HepG2 (cell line): ENCODE results near the gene FAM83D. TPM values are rescaled to one million over a fixed set of nuclear protein-coding genes. Genes with fewer than 3 reads are reported as not detected.

Experiments used
- ELF3 ChIP-seq: IDR thresholded peaks from 2 replicates; pipeline ENCODE4 v1.6.1; 2016; ENCODE audit warnings: missing genetic modification reagents, missing compliant biosample characterization
- ETV6 ChIP-seq: sonication (generic); formaldehyde crosslinking; conservative IDR thresholded peaks from 2 replicates; pipeline ENCODE4 v1.4.0; 2020; ENCODE audit warnings: missing genetic modification reagents
- MTF1 ChIP-seq: sonication (generic); formaldehyde crosslinking; IDR thresholded peaks from 2 replicates; pipeline ENCODE4 v1.5.0; 2020; ENCODE audit warnings: missing genetic modification reagents
- NCOA2 ChIP-seq: sonication (generic); formaldehyde crosslinking; IDR thresholded peaks from 2 replicates; pipeline ENCODE4 v1.8.0; 2022; ENCODE audit warnings: inconsistent platforms
- NR2F6 ChIP-seq, 2 experiments: IDR thresholded peaks; 2 replicates each; pipeline ENCODE4 v1.6.1; 2016; ENCODE audit warnings: antibody characterized with exemption in 1 of 2, mild to moderate bottlenecking in 1 of 2
- SAP130 ChIP-seq: IDR thresholded peaks from 2 replicates; pipeline ENCODE4 v1.6.1; 2016; ENCODE audit warnings: low read depth
- ZNF121 ChIP-seq: sonication (generic); formaldehyde crosslinking; IDR thresholded peaks from 2 replicates; pipeline ENCODE4 v1.5.0; 2020; ENCODE audit warnings: mild to moderate bottlenecking, missing genetic modification reagents
- ZNF264 ChIP-seq: sonication (generic); formaldehyde crosslinking; IDR thresholded peaks from 2 replicates; pipeline ENCODE4 v1.4.0; 2020; ENCODE audit warnings: missing genetic modification reagents
- ZNF282 ChIP-seq: fragments of 450-650 bp; IDR thresholded peaks from 2 replicates; pipeline ENCODE4 v1.6.1; 2018; ENCODE audit not compliant: partially characterized antibody
- ZNF839 ChIP-seq: sonication (generic); formaldehyde crosslinking; IDR thresholded peaks from 2 replicates; pipeline ENCODE4 v1.4.0; 2020; ENCODE audit warnings: missing genetic modification reagents, mild to moderate bottlenecking, borderline replicate concordance
- polyA plus RNA-seq, 8 experiments: library from polyadenylated mRNA; depleted of rRNA in 3 of 8; stranded (reverse) in 7 of 8; unstranded in 1 of 8; fragments of >200 nt; fragmentation: Illumina TruSeq in 4 of 8; extraction: Trizol in 4 of 8; gene quantifications; 2 replicates each; pipeline versions ENCODE4 v1.2.1 to v1.2.3, GENCODE V29; 2011 to 2016; ENCODE audit warnings: low read depth in 4 of 8, missing spikeins in 1 of 8, mixed read lengths in 1 of 8; ENCODE audit not compliant: insufficient read depth in 1 of 8
- total RNA-seq, 5 experiments: library from RNA; depleted of rRNA; stranded (reverse); fragments of >200 nt; fragmentation: Illumina TruSeq; extraction: Trizol; gene quantifications; 2 replicates each; pipeline ENCODE4 v1.2.3, GENCODE V29; 2016; ENCODE audit warnings: low read depth in 1 of 5
- TF ChIP-seq, protein P1 (sequence below): sonication (generic); formaldehyde crosslinking; IDR thresholded peaks from 2 replicates; pipeline ENCODE4 v1.5.1; 2020; ENCODE audit warnings: mild to moderate bottlenecking, moderate library complexity, missing genetic modification reagents
- TF ChIP-seq, protein P2 (sequence below): sonication (generic); formaldehyde crosslinking; IDR thresholded peaks from 2 replicates; pipeline ENCODE4 v1.8.1; 2023; ENCODE audit warnings: mild to moderate bottlenecking, missing genetic modification reagents, borderline replicate concordance
- TF ChIP-seq, protein P3 (sequence below): sonication (generic); formaldehyde crosslinking; IDR thresholded peaks from 2 replicates; pipeline ENCODE4 v1.4.0; 2020; ENCODE audit warnings: low read depth, missing genetic modification reagents
- TF ChIP-seq, protein P4 (sequence below): sonication (generic); formaldehyde crosslinking; IDR thresholded peaks from 2 replicates; pipeline ENCODE4 v1.4.0; 2020; ENCODE audit warnings: missing genetic modification reagents

Gene FAM83D
- total and polyA plus RNA-seq, 2 of the 13 experiments (the other 11 are each of a cell fraction or from before 2014, with no cell fraction given): 51.4 to 64.0 TPM

DNA sequence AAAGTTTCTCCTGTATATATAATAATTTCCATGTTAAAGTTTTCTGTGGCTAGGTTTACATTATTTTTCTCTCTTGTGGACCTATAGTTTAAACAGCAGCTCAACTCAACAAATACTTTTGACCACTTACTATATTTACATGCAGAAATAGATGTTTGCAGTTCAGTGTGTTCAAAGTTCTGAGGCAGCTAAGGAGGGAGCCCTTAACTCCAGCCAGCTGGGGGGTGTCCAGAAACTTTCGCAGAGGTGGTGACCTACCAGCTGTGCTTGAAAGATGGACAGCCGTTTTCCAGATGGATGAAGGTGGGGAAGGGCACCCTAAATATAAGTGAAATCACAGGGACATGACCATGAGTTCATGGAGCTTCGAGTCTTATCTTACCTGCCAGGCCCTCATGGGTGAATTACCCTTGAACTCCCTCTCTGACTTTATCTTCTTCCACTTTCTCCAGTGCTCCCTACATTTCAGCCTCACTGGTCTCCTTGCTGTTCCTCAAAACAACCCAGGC is 69.4 kb downstream of the FAM83D start (continued):
- TF ChIP-seq, protein P1, sequence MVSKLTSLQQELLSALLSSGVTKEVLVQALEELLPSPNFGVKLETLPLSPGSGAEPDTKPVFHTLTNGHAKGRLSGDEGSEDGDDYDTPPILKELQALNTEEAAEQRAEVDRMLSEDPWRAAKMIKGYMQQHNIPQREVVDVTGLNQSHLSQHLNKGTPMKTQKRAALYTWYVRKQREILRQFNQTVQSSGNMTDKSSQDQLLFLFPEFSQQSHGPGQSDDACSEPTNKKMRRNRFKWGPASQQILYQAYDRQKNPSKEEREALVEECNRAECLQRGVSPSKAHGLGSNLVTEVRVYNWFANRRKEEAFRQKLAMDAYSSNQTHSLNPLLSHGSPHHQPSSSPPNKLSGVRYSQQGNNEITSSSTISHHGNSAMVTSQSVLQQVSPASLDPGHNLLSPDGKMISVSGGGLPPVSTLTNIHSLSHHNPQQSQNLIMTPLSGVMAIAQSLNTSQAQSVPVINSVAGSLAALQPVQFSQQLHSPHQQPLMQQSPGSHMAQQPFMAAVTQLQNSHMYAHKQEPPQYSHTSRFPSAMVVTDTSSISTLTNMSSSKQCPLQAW (CRISPR knock-in tag): 0 out of 2 replicates have a peak, but pooled peaks have one; percentile 44
- TF ChIP-seq ELF3 (CRISPR knock-in tag) (peak; percentile 21; the same call in 1 of the 2 replicates), ZNF264 (CRISPR knock-in tag) (0 out of 2 replicates have a peak, but pooled peaks have one; percentile 17), MTF1 (CRISPR knock-in tag) (no peak), ZNF839 (CRISPR knock-in tag) (no peak), NCOA2 (CRISPR knock-in tag) (peak; percentile 22; the same call in 1 of the 2 replicates), ETV6 (CRISPR knock-in tag) (no peak), ZNF282 (no peak), NR2F6 (IDR thresholded peaks at IDR 0.05) (peak; percentile 55; the same call in 1 of the 2 replicates), NR2F6 (CRISPR knock-in tag; IDR thresholded peaks at IDR 0.05) (peak; percentile 47; the same call in 1 of the 2 replicates), SAP130 (CRISPR knock-in tag) (peak; percentile 40), ZNF121 (CRISPR knock-in tag) (no peak)
- TF ChIP-seq, protein P2, sequence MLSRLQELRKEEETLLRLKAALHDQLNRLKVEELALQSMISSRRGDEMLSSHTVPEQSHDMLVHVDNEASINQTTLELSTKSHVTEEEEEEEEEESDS (CRISPR knock-in tag): no peak
- TF ChIP-seq, protein P3, sequence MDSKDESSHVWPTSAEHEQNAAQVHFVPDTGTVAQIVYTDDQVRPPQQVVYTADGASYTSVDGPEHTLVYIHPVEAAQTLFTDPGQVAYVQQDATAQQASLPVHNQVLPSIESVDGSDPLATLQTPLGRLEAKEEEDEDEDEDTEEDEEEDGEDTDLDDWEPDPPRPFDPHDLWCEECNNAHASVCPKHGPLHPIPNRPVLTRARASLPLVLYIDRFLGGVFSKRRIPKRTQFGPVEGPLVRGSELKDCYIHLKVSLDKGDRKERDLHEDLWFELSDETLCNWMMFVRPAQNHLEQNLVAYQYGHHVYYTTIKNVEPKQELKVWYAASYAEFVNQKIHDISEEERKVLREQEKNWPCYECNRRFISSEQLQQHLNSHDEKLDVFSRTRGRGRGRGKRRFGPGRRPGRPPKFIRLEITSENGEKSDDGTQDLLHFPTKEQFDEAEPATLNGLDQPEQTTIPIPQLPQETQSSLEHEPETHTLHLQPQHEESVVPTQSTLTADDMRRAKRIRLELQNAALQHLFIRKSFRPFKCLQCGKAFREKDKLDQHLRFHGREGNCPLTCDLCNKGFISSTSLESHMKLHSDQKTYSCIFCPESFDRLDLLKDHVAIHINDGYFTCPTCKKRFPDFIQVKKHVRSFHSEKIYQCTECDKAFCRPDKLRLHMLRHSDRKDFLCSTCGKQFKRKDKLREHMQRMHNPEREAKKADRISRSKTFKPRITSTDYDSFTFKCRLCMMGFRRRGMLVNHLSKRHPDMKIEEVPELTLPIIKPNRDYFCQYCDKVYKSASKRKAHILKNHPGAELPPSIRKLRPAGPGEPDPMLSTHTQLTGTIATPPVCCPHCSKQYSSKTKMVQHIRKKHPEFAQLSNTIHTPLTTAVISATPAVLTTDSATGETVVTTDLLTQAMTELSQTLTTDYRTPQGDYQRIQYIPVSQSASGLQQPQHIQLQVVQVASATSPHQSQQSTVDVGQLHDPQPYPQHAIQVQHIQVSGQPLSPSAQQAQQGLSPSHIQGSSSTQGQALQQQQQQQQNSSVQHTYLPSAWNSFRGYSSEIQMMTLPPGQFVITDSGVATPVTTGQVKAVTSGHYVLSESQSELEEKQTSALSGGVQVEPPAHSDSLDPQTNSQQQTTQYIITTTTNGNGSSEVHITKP (CRISPR knock-in tag): peak; percentile 80
- TF ChIP-seq, protein P4, sequence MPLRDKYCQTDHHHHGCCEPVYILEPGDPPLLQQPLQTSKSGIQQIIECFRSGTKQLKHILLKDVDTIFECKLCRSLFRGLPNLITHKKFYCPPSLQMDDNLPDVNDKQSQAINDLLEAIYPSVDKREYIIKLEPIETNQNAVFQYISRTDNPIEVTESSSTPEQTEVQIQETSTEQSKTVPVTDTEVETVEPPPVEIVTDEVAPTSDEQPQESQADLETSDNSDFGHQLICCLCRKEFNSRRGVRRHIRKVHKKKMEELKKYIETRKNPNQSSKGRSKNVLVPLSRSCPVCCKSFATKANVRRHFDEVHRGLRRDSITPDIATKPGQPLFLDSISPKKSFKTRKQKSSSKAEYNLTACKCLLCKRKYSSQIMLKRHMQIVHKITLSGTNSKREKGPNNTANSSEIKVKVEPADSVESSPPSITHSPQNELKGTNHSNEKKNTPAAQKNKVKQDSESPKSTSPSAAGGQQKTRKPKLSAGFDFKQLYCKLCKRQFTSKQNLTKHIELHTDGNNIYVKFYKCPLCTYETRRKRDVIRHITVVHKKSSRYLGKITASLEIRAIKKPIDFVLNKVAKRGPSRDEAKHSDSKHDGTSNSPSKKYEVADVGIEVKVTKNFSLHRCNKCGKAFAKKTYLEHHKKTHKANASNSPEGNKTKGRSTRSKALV (CRISPR knock-in tag): no peak
